ENCODE results near the gene MIF.
"Not testable (repeated sequence)": the region's sequence is repeated elsewhere in the genome, so short reads cannot be mapped to it uniquely, and the experiment has no call there.

DNA sequence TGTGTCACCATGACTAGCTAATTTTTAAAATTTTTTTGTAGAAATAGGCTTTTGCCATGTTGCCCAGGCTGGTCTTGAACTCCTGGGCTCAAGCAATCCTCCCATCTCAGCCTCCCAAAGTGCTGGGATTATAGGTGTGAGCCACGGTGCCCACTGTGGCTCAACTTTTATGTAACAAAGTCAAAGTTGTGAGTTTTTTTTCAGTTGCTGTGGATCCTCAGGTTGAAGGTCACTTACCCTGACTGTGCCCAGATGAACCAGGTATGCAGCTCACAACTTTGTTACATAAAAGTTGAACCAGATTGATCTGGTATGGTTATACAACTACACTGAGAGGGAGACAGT, 26.1 kb downstream of the MIF start:
- TF ChIP-seq POLR2A (IDR thresholded peaks at IDR 0.05) = not testable (repeated sequence)
- TF ChIP-seq, protein P1, sequence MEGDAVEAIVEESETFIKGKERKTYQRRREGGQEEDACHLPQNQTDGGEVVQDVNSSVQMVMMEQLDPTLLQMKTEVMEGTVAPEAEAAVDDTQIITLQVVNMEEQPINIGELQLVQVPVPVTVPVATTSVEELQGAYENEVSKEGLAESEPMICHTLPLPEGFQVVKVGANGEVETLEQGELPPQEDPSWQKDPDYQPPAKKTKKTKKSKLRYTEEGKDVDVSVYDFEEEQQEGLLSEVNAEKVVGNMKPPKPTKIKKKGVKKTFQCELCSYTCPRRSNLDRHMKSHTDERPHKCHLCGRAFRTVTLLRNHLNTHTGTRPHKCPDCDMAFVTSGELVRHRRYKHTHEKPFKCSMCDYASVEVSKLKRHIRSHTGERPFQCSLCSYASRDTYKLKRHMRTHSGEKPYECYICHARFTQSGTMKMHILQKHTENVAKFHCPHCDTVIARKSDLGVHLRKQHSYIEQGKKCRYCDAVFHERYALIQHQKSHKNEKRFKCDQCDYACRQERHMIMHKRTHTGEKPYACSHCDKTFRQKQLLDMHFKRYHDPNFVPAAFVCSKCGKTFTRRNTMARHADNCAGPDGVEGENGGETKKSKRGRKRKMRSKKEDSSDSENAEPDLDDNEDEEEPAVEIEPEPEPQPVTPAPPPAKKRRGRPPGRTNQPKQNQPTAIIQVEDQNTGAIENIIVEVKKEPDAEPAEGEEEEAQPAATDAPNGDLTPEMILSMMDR (IDR thresholded peaks at IDR 0.05) = not testable (repeated sequence)

Measured in suprapubic skin (tissue), 3 donors.